HUDEP-2 (cell line): ENCODE results near the gene BIRC3.

Experiments used
- DNase-seq, 76 experiments: peaks; one replicate each; lab custom pipeline; 2025; ENCODE audit not compliant: unreplicated experiment in 76 of 76; lab: John Stamatoyannopoulos, UW

BIRC3 gene

DNA sequence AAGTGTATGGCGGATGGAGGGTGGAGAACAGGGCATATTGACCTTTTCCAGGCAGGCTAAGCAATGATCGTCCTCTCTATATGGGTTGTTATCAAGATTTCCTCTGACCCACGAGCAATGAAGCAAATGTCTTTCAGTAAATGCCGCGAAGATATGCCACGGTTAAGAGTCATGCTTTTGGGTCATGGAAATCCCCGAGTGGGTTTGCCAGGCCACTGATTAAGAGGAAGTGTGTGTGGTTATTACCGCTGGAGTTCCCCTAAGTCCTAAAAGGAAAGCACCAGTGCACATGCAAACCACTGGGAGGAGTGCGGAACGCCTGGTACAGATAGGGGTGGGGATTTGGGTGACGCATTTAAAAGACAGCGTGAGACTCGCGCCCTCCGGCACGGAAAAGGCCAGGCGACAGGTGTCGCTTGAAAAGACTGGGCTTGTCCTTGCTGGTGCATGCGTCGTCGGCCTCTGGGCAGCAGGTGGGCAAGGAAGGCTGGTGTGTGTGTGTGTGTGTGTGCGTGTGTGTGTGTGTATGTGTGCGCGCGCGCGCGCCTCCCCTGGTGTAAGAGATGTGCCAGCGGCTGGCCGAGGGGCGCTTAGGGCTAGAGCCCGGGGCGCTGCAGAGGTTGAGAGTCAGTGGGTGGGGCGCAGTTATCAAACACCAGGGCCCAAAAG, at the start of gene BIRC3:
Gene BIRC3 (plus strand): TSS at position 386 of the 669 bp plus-strand sequence. CDS start 7,026 bp downstream, outside the sequence.
- DNase-seq: peak in 63 of 76 experiments; percentile 2 to 78 (median 36)

DNA sequence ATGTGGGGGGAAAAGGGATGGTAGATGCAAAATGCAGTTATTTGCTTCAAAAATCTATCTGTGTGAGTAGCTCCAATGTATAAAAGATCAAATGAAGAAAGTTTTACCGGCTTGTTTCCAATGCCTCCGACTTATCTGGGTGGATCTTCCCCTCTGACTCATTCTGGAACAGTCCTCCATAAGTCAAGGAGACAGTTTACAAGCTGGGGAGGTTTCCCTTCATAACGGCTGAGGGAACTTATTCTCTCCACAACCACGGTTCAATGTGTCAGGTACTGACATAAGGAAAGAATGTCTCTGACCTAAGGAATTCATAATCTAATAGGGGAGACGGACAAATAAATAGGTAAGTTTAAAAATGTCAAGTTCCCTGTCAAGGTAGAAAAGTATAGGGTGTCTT, 49.7 kb upstream of the BIRC3 start:
- DNase-seq: no peak

DNA sequence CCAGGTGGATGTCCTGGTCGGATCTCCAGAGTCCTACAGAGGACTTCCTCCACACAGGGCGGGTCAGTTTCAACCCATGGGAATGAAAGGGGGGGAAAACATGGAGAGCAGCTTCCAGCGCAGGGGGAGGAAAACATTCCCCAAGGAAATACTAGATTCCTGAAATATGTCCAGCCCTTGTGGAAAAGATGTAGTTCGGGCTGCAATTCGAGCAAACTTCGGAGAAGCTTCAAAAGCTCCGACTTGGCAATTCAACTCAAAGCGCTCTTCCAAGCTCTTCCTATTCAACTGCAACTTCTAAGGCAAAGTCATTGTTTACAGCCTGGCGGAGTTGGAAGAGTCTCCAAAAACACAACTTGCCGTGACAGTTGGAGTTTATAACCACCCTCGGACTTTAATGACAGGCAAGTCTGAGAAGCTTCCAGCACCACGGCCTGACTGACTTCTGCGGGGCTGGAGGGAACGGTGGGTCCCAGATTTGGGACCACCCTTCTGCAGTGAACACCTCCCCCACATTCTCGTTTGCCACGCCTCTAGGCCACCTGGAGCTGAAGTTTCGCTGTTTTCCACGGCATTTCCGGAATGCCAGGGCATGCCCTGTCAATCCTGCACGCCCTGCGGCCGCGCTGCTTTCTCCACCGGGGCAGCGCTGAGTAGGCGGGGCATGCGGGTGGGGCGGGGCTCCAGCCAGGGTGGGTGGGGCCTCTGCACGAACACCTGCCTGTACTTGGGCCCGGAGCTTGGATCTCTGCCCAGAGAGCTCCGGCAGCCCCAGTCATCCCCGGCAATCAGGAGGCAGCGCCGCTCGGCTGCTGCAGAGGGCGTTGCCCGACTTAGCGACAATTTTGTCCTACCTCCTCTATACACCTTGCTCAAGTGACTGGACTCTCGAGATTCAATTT, 49.0 kb upstream of the BIRC3 start:
- peak in 54 of 76 experiments; percentile 1 to 70 (median 27) for DNase-seq

DNA sequence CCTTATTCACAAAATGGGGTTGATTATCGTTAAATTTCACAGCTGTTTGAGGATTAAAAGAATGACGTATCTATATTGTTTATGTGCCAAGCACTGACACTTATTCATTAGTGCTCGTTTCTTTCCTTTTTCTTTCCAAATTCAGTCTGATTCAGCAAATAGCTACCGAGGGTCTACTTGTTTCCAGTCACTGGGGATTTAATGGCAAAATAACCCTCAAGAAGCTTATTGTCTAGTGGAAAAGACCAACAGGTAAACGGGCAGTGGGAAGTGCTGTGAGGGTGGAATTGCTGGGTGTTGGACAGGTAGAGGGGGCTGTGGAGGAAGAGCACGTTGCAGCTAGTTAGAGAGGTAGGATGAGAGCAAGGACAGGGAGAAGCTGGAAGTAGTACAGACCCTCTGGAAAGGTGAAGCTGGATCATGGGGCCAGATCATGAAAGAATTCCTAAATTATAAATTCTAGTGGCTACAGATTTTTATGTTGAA, 48.3 kb upstream of the BIRC3 start:
- no peak for DNase-seq

DNA sequence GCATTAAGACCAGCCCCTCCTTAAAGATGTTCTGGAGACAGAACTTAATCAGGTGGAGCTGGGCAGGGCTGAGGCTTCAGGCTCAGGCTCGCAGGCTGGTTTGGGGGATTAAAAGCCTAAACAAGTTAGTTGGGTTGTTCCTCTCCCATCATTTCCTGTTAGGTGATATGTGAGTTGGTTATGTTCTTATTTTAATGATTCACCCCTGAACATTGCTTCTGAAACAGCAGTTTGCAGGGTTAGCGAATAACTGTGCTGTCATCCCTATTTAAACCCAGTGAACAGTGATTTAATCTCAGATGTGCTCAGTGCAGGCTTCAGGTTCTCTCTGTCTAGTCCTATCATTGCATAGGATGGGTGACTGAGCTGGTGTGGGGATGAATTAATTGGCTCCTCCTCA, 47.4 kb upstream of the BIRC3 start:
- DNase-seq: no peak

DNA sequence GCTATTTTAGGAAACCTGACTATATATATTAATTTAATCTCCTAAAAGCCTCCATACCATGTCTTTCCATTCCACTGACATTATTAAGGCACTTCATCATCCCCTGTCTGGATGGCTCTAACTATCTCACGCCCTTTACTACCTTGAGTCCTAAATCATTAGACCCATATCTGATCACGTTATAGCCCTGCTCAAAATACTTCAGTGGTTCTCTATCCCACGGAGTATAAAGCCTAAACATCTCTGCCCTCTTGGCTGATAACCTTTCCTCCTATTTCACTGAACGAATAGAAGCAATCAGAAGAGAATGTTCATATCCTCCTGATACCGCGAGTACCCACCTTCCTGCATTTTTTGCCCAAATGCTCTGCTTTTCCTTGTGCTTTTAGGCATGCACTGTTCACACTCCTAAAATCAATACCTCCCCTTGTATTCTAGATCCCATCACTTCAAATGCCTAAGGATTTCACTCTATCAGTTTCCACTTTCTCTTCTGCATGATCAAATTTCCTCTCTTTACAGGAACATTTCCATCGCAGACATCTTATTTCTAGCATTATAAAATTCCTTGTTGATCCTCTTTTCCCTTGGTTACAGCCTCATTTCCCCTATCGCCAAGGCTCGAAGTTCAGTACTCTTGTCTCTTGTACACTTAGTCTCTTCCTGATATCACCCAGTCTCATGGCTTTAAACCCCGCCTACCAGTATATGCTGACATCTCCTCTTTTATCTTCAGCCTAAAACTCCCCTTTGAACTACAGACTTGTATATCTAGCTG, 45.0 kb upstream of the BIRC3 start:
- no peak for DNase-seq

DNA sequence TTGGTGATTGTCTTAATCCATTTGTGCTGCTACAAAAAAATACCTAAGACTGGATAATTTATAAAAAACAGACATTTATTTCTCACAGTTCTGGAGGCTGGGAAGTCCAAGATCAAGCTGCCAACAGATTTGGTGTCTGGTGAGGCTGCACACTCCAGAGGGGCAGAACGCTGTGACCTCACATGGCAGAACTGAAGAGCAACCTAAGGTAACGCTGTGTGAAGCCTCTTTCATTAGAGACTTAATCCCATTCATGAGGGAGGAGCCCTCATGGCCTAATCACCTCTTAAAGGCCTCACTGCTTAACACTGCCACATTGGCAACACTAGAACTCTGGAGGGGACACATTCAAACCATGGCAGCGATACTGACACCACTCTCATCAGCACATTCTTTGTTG, 42.7 kb upstream of the BIRC3 start:
- no peak for DNase-seq

DNA sequence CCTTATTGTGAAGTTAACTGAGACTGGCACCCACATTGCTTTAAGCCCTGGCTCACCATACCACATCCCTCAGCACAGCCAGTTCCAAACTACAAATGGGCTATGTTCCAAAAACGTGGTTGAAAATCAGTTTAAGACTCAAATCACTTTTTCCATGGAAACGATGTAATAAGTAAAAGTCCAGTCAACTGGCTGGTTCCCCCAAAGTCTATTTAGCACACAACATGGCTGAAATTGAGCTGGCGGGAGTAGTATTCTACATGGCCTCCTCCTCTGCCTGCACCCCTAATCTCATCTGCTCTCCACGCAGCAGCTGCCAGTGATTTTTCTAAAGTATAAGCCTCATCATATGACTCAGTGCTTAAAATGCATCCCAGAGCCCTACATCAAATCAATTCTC, 40.9 kb upstream of the BIRC3 start:
- no peak for DNase-seq

DNA sequence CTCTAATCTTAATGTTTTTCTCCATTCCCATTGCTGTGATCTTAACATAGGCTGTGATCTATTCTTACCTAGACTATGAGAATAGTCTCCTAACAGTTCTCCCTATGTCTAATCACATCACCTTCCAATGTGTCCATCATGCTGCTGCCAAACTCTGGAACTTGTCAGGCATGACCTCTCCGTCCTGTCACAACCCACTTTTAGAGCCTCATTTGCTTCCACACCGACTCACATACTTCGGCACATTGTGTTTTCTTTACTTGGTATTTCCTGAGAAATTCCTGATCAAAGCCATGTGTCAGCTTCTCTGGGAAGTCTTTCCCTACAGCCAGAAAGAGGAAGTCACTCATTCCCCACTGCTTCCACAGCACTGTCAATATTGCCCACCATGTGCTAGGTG, 40.5 kb upstream of the BIRC3 start:
- no peak for DNase-seq

DNA sequence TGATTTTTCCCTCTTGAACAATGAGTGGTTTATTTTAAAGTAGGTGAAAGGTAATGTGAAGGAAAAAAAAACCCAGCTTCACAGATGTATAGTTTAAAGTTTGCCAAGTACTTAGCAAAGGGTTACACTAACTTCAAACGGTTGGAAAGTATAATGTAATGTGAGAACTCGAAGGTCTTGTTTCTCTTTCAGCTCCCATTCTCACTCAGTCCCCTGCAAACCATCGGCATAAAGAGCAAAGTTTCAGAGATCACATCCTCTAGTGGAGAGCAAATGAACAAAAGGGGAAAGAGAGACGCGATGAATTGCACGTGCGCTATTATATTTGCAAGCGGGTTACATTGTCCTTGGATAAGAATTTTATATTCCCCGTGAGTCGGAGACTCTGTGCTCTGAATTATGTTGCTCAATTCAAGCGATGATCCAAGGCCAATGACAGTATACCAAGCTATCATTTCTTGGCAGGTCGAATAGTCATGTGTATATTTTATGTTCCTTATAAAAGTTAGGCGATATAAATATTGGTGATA, 37.6 kb upstream of the BIRC3 start:
- DNase-seq: no peak

DNA sequence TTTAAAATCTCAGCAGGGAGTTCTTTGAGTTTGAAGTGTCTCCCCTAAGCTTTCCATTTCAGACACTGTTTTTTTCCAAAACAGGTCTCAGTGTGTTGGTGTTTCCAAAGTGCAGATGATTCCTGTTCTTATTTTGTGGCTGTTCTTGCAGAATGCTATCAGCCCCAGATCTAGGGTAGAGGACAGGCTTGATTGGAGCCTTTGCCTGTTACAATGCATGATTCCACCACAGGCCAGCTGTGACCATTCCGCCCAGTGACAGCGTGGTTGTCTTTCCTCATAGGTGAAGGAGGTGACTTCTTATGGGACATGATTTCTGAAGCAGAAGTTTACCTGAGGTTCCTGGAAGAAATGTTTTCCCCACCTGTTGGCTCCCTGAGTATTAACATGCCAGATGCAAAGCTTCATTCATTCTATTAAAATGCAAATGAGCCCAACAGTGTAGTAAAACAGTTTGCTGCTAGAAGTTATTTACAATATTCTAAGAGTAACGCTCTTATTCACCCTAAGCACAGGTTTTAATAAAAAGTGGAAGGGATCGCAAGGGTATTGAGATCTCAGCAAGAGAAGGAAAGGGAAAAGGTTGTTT, 36.9 kb upstream of the BIRC3 start:
- DNase-seq: no peak

DNA sequence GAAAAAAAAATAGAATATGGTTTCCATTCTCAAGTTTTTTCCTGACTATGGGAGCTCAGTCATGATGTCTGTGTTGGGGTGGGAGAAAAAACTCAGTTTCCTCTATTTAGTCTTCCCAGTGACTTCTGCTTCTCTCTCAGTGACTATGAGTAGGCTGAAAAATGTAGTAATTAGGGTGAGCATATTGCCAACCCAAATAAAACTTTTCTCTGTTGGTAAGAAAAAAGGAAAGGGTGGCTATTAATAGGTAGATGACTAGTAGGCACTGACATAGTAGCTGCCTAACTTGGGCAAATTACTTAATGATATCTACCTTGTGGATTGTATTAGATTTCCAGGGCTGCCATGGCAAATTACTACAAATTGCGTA, 34.2 kb upstream of the BIRC3 start:
- no peak for DNase-seq

DNA sequence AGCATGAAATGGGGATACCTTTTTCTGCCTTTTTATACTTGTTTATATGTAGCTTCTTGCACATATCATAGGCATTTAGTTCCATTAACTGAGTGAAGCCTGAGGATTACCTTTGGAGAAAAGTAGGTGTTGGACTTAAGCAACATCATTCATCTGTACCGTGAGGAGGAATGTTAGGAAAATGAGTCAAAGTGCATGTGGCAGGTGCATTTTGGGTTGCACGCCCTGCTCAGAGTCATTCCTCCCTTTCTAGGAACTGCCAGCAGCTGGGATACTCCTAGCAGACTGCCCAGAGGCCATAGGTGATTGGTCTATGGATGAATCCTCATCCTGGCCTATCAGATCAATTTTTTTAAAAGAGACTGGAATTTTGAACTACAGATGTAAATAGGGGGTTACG, 33.3 kb upstream of the BIRC3 start:
- DNase-seq: no peak

DNA sequence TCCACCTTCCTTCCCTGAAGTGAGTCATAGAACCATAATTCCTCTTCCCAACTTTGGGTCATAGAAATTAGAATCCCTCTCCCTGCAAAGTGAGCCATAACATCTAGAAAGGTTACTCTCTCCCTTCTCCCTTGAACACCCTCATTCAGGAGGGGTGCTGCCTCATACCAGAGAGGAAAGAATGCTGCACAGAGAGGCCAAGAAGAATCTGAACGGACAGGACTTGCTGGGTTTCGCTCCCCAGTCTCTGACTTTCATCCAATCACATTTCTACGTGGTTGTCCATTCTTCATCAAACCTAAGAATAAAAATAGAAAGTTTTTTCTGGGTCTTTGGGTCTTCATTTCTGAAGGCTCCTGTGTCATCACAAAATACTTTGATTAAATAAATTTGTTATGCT, 31.0 kb upstream of the BIRC3 start:
- DNase-seq: no peak

DNA sequence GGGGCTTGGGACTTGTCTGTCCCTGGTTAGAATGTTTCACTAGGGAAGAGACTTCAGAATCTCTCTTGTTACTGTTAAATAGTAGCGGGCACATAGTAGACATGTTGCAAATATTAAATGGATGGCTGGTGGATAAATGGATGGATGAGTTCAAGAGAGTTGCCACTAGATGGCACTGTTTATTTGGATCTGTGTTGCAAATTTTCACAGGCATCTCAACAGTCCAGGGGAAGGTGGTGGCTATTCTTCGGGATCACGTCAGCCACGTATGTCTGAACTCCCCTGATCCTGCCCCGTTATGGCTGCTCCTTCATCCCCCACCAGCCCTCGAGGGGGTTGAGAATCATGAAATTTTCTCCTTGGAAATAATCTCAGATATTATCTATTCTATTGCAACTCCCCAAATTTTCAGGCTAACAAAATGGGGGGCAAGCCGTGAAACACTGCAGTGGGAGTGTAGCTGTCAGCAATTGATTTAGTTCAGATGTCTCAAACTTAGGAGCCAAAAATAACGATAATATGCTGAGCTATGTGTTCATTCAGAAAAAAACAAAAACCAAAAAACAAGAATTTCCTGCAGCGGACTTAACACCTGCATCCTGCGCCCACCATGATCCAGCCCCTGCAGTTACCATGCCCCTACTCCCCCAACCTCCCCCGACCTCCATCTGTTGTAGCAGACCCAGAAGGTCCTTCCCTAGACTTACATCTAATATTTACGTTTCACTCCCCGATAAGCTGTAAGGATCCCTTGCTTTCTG, 29.1 kb upstream of the BIRC3 start:
- peak in 31 of 76 experiments; percentile 2 to 68 (median 33) for DNase-seq

DNA sequence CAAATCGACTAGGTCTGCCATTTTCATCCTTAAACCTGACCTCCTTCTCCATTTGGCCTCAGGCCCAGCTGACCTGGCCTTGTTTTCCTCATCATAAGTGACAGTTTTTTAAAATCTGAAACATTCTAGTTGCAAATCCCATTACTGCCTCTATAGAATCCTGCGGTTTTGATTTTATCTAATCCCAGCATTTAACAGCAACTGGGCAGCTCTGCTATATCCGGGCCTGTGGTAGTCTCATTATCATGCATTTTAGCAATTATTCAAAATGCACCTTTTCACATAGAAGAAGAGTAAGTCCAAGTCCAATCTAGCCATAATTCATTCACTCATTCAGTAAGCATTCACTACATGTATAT, 28.6 kb upstream of the BIRC3 start:
- DNase-seq: no peak

DNA sequence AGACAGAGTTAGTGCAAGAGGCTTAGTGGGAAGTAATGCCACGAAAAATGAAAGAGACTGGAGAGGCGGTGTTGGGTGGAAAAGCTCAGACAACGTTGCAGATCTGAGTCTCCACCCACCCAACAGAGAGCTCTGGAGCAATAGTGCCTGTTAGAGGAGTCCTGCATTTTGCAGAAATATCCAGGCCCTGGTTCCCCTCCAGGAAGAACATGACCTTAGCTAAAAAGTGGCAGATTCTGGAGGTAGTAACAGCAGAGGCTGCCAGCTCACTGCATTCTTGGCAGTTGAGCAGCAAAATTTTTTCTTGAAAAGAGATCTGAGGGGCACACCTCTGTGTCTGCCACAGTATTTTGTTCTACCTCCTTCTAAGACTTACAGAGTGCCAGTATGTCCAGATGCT, 27.7 kb upstream of the BIRC3 start:
- DNase-seq: no peak

DNA sequence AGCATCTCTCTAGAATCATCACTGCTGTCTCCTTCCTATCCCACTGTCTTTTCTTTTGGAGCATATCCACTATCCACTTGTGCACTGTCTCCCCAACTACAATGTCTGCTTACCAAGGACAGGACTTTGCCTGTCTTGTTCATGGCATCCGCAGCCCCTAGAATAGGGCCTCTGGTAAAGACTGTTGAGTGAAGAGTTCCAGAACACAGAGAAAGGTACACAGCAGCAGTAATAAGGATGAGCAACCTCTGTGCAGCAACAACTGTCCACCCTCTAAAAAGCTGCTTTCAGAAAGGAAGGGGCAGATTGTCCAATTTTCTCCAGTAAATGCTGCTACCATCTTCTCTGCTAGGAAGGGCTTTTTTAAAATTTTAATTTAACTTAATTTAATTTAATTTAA, 25.5 kb upstream of the BIRC3 start:
- no peak for DNase-seq

DNA sequence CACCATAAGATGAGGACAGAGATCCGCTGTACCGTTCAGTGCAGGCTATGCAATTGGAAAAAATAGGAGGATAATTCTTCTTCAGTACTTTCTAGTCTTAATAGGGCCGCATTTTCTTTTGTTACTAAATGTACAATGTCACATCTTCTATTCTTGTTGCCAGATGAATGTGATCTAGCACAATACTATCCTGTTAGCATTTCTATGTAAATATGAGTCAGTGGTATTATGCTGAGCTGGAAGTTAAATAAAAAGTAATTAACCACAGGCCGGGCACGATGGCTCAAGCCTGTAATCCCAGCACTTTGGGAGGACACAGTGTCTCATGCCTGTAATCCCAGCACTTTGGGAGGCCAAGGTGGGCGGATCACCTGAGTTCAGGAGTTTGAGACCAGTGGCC, 24.4 kb upstream of the BIRC3 start:
- no peak for DNase-seq
